GM13976 (cell line): ENCODE measurements around the gene NALCN.

Source experiments
- DNase-seq: peaks from one replicate; pipeline ENCODE4 v3.0.0; 2012; ENCODE audit warnings: low spot score
- CTCF ChIP-seq: IDR thresholded peaks from 2 replicates; pipeline ENCODE4 v1.5.1; 2012; ENCODE audit warnings: borderline replicate concordance, mild to moderate bottlenecking; ENCODE audit not compliant: insufficient read depth; ENCODE audit errors: extremely low read depth, missing control alignments, control extremely low read depth
- in situ Hi-C: fragments of 300-500 bp; cut with MboI; formaldehyde crosslinking; loops from one replicate; pipeline ENCODE4 v1.12.0; 2022; ENCODE audit warnings: low sequenced_read_pairs, mixed read lengths, inconsistent platforms; ENCODE audit not compliant: unreplicated experiment

Gene NALCN

GRCh38 chr13:101452519-101453485, 36.5 kb upstream of the NALCN start, which contains the start of gene ITGBL1:
ITGBL1 (plus strand) TSS chr13:101452675; CDS start chr13:101452834, 159 bp downstream.
- in situ Hi-C loops, result no loop called here
- no peak for DNase-seq
- no peak for TF ChIP-seq CTCF

- no peak for TF ChIP-seq CTCF
- in situ Hi-C loops, result no loop called here
These were observed 35.3 kb upstream of the NALCN start for GRCh38 chr13:101451641-101452040.

GRCh38 chr13:101450749-101451130, 34.4 kb upstream of the NALCN start:
- in situ Hi-C loops, result no loop called here
- no peak for TF ChIP-seq CTCF

More at GRCh38 chr13:101451641-101452040, 35.3 kb upstream of the NALCN start:
- no peak for DNase-seq

GRCh38 chr13:101449790-101450748, 33.8 kb upstream of the NALCN start:
- DNase-seq, result no peak
- TF ChIP-seq CTCF, result no peak
- in situ Hi-C loops, result no loop called here

More at GRCh38 chr13:101450749-101451130, 34.4 kb upstream of the NALCN start:
- DNase-seq, result no peak

- no peak for TF ChIP-seq CTCF
These were observed 31.5 kb upstream of the NALCN start for GRCh38 chr13:101447852-101448251.

GRCh38 chr13:101434486-101434885, 18.2 kb upstream of the NALCN start:
- DNase-seq, result no peak
- in situ Hi-C loops, result no loop called here
- TF ChIP-seq CTCF, result no peak

More at GRCh38 chr13:101447852-101448251, 31.5 kb upstream of the NALCN start:
- no peak for DNase-seq
- in situ Hi-C loops, result no loop called here
